Common myeloid progenitor, CD34-positive (primary cell): ENCODE results near the gene JAKMIP1.

Experiments
- CTCF ChIA-PET: fragments of 350-600 bp; sonication (Branson Sonifier 250); formaldehyde crosslinking; loops from one replicate; lab custom pipeline; 2021; ENCODE audit warnings: antibody characterized with exemption; lab: Charles Lee
- POLR2A ChIA-PET: fragments of 350-600 bp; sonication (Branson Sonifier 250); formaldehyde crosslinking; loops from one replicate; lab custom pipeline; 2021; ENCODE audit warnings: antibody characterized with exemption; lab: Charles Lee
- DNase-seq, 3 donors: peaks; one replicate each; pipeline versions ENCODE4 v3.0.0 to v3.0.0-alpha.2; 2013
- H3K27ac ChIP-seq, 2 experiments: 1 replicate in 1 of 2; 2 replicates in 1 of 2; pipeline ENCODE4 v1.7.0; 2013; ENCODE audit warnings: inconsistent platforms in 2 of 2, low read length in 2 of 2, mild to moderate bottlenecking in 2 of 2, low read depth in 1 of 2, moderate library complexity in 1 of 2; ENCODE audit not compliant: severe bottlenecking in 2 of 2, insufficient read depth in 1 of 2, poor library complexity in 1 of 2
- H3K27me3 ChIP-seq, 5 experiments: replicated peaks in 2 of 5; 1 replicate in 3 of 5; 2 replicates in 2 of 5; pipeline versions ENCODE4 v1.6.1 to v1.7.0; 2013; ENCODE audit warnings: low read length in 4 of 5, mild to moderate bottlenecking in 2 of 5, moderate library complexity in 2 of 5, inconsistent platforms in 1 of 5; ENCODE audit not compliant: insufficient read depth in 5 of 5, control insufficient read depth in 4 of 5
- H3K36me3 ChIP-seq, 4 experiments: 1 replicate in 2 of 4; 2 replicates in 2 of 4; pipeline versions ENCODE4 v1.6.1 to v1.7.0; 2013; ENCODE audit warnings: low read length in 3 of 4, control low read depth in 1 of 4, mild to moderate bottlenecking in 1 of 4; ENCODE audit not compliant: control insufficient read depth in 4 of 4, insufficient read depth in 4 of 4
- H3K4me1 ChIP-seq, 4 experiments: 1 replicate in 3 of 4; 2 replicates in 1 of 4; pipeline versions ENCODE4 v1.6.1 to v1.7.1; 2013; ENCODE audit warnings: low read length in 3 of 4, mild to moderate bottlenecking in 3 of 4, control low read depth in 1 of 4, inconsistent platforms in 1 of 4, moderate library complexity in 1 of 4; ENCODE audit not compliant: control insufficient read depth in 4 of 4, insufficient read depth in 4 of 4; ENCODE audit errors: control extremely low read depth in 1 of 4
- H3K4me3 ChIP-seq, 7 experiments: 1 replicate in 4 of 7; 2 replicates in 3 of 7; pipeline versions ENCODE4 v1.5.1 to v1.7.0; 2013; ENCODE audit warnings: mild to moderate bottlenecking in 7 of 7, low read length in 6 of 7, moderate library complexity in 6 of 7, inconsistent platforms in 2 of 7, low read depth in 2 of 7, control low read depth in 1 of 7; ENCODE audit not compliant: insufficient read depth in 4 of 7, control insufficient read depth in 1 of 7; ENCODE audit errors: extremely low read depth in 1 of 7
- H3K9me3 ChIP-seq, 5 experiments: 1 replicate in 4 of 5; 2 replicates in 1 of 5; pipeline versions ENCODE4 v1.6.1 to v1.7.1; 2013; ENCODE audit warnings: low read length in 4 of 5, mild to moderate bottlenecking in 2 of 5, inconsistent platforms in 1 of 5, low read depth in 1 of 5, moderate library complexity in 1 of 5; ENCODE audit not compliant: control insufficient read depth in 4 of 5, insufficient read depth in 2 of 5; ENCODE audit errors: control extremely low read depth in 1 of 5
- WGBS: methylation state at CpG from one replicate; pipeline ENCODE4 v1.1.5; 2013; ENCODE audit not compliant: insufficient coverage; 5-methylcytosine and 5-hydroxymethylcytosine counted together

JAKMIP1 gene

GRCh38 chr4:6208416-6208815, 8.1 kb upstream of the JAKMIP1 start:
- POLR2A ChIA-PET: no interaction called here
- CTCF ChIA-PET: no interaction called here
- DNase-seq: no peak
- Histone ChIP-seq H3K4me1 (no peaks in the 10 kb centered on the region), H3K36me3 (no peaks in the 10 kb centered on the region), H3K27ac (no peak overlapping the region), H3K9me3 (peaks cover 0 to 2% (median 0%) of the 10 kb centered on the region in 5 experiments), H3K4me3 (no peak overlapping the region), H3K27me3 (peaks cover 3 to 44% (median 14%) of the 10 kb centered on the region in 5 experiments)
- WGBS: 72% methylated on average over 5 of the region's 6 CpGs

GRCh38 chr4:6207602-6208001, 7.3 kb upstream of the JAKMIP1 start:
- ChIA-PET POLR2A (no interaction called here), CTCF (interaction anchor here (1.1 kb wide), 1 partner anchor 210 kb away, joined by 4 read pairs; no protein-coding TSS in a partner anchor)
- Histone ChIP-seq H3K27ac (no peak overlapping the region), H3K4me1 (no peaks in the 10 kb centered on the region), H3K27me3 (peaks cover 3 to 47% (median 14%) of the 10 kb centered on the region in 5 experiments), H3K4me3 (no peak overlapping the region), H3K9me3 (no peaks in the 10 kb centered on the region), H3K36me3 (no peaks in the 10 kb centered on the region)
- 94% methylated on average over 3 of the region's 4 CpGs for WGBS
- DNase-seq: no peak

- CTCF ChIA-PET: interaction anchor here (1.1 to 1.3 kb wide), 2 partner anchors 10 to 209 kb away, joined by 3 to 4 read pairs; no protein-coding TSS in a partner anchor
- Histone ChIP-seq H3K36me3 (no peaks in the 10 kb centered on the region), H3K27ac (no peak overlapping the region), H3K9me3 (peaks cover 0 to 6% (median 1%) of the 10 kb centered on the region in 5 experiments), H3K4me1 (no peaks in the 10 kb centered on the region), H3K4me3 (no peak overlapping the region), H3K27me3 (peaks cover 0 to 55% (median 17%) of the 10 kb centered on the region in 5 experiments)
- POLR2A ChIA-PET: no interaction called here
- WGBS: 85% methylated on average over 6 of the region's 6 CpGs
- DNase-seq: no peak
These were observed 6.5 kb upstream of the JAKMIP1 start for GRCh38 chr4:6206771-6207290.

- POLR2A ChIA-PET: no interaction called here
- Histone ChIP-seq H3K36me3 (no peaks in the 10 kb centered on the region), H3K4me3 (no peak overlapping the region), H3K27ac (no peak overlapping the region), H3K4me1 (no peaks in the 10 kb centered on the region), H3K27me3 (peaks cover 0 to 63% (median 22%) of the 10 kb centered on the region in 5 experiments), H3K9me3 (peaks cover 0 to 14% (median 8%) of the 10 kb centered on the region in 5 experiments)
- CTCF ChIA-PET: interaction anchor here (1.3 kb wide), 1 partner anchor 11 kb away, joined by 3 read pairs; no protein-coding TSS in a partner anchor
- DNase-seq: no peak
- WGBS: 89% methylated on average over 4 of the region's 4 CpGs
These were observed 5.6 kb upstream of the JAKMIP1 start for GRCh38 chr4:6205973-6206372.

GRCh38 chr4:6205567-6205931, 5.2 kb upstream of the JAKMIP1 start:
- ChIA-PET POLR2A (no interaction called here), CTCF (interaction anchor here (1.3 kb wide), 1 partner anchor 11 kb away, joined by 3 read pairs; no protein-coding TSS in a partner anchor)
- H3K4me1 ChIP-seq: peaks cover 0 to 2% (median 0%) of the 10 kb centered on the region in 4 experiments
- H3K36me3 ChIP-seq: no peaks in the 10 kb centered on the region
- WGBS: 83% methylated on average over 1 of the region's 4 CpGs
- H3K27ac ChIP-seq: no peak overlapping the region
- H3K9me3 ChIP-seq: peaks cover 0 to 19% (median 10%) of the 10 kb centered on the region in 5 experiments
- DNase-seq: no peak
- no peak overlapping the region for H3K4me3 ChIP-seq
- peaks cover 0 to 68% (median 26%) of the 10 kb centered on the region in 5 experiments for H3K27me3 ChIP-seq

GRCh38 chr4:6204871-6205566, 4.7 kb upstream of the JAKMIP1 start:
- ChIA-PET POLR2A (no interaction called here), CTCF (interaction anchor here (1.3 kb wide), 1 partner anchor 12 kb away, joined by 3 read pairs; no protein-coding TSS in a partner anchor)
- no peak for DNase-seq
- WGBS: 64% methylated on average over 8 of the region's 8 CpGs
- H3K36me3 ChIP-seq: no peaks in the 10 kb centered on the region
- peaks cover 0 to 19% (median 10%) of the 10 kb centered on the region in 5 experiments for H3K9me3 ChIP-seq
- H3K27me3 ChIP-seq: peaks cover 0 to 71% (median 26%) of the 10 kb centered on the region in 5 experiments
- H3K4me3 ChIP-seq: no peak overlapping the region
- H3K4me1 ChIP-seq: peaks cover 0 to 5% (median 3%) of the 10 kb centered on the region in 4 experiments
- no peak overlapping the region for H3K27ac ChIP-seq

- peaks cover 0 to 80% (median 29%) of the 10 kb centered on the region in 5 experiments for H3K27me3 ChIP-seq
- peaks cover 0 to 14% (median 8%) of the 10 kb centered on the region in 4 experiments for H3K4me1 ChIP-seq
- no peak for DNase-seq
- POLR2A ChIA-PET: no interaction called here
- 100% methylated on average over 1 of the region's 3 CpGs for whole genome bisulfite sequencing
- no peak overlapping the region for H3K27ac ChIP-seq
- H3K9me3 ChIP-seq: peaks cover 0 to 19% (median 10%) of the 10 kb centered on the region in 5 experiments
- CTCF ChIA-PET: no interaction called here
- H3K4me3 ChIP-seq: no peak overlapping the region
- H3K36me3 ChIP-seq: no peaks in the 10 kb centered on the region
These were observed 3.7 kb upstream of the JAKMIP1 start for GRCh38 chr4:6204098-6204497.
